Hepatocyte (in vitro differentiated cells): ENCODE data around the gene SLC25A14. TPM values are rescaled to one million over a fixed set of nuclear protein-coding genes. Genes with fewer than 3 reads are reported as not detected.

ENCODE experiments used
- DNase-seq: peaks from one replicate; pipeline ENCODE4 v3.0.0-alpha.2; 2016; ENCODE audit warnings: low spot score
- H2AFZ ChIP-seq: fragments of 200-600 bp; sonication (generic); 2 replicates; pipeline ENCODE4 v1.6.0; 2016; ENCODE audit warnings: antibody characterized with exemption, mild to moderate bottlenecking
- H3K27ac ChIP-seq: fragments of 200-600 bp; sonication (generic); 2 replicates; pipeline ENCODE4 v1.5.1; 2016; ENCODE audit warnings: mild to moderate bottlenecking
- H3K27me3 ChIP-seq: fragments of 200-600 bp; sonication (generic); 2 replicates; pipeline ENCODE4 v1.6.1; 2016
- H3K36me3 ChIP-seq: fragments of 200-600 bp; sonication (generic); replicated peaks from 2 replicates; pipeline ENCODE4 v1.5.1; 2016; ENCODE audit warnings: low read depth; ENCODE audit not compliant: insufficient read depth
- H3K4me1 ChIP-seq: fragments of 200-600 bp; sonication (generic); 2 replicates; pipeline ENCODE4 v1.5.1; 2016; ENCODE audit warnings: mild to moderate bottlenecking, moderate library complexity; ENCODE audit not compliant: insufficient read depth
- H3K4me2 ChIP-seq: fragments of 200-600 bp; sonication (generic); 2 replicates; pipeline ENCODE4 v1.6.0; 2016
- H3K4me3 ChIP-seq: fragments of 200-600 bp; sonication (generic); 2 replicates; pipeline ENCODE4 v1.5.1; 2016; ENCODE audit warnings: mild to moderate bottlenecking
- H3K79me2 ChIP-seq: fragments of 200-600 bp; sonication (generic); 2 replicates; pipeline ENCODE4 v1.6.0; 2017; ENCODE audit warnings: mild to moderate bottlenecking
- H3K9me2 ChIP-seq: fragments of 200-600 bp; sonication (generic); replicated peaks from 2 replicates; pipeline ENCODE4 v1.6.0; 2017; ENCODE audit warnings: mild to moderate bottlenecking; ENCODE audit not compliant: insufficient read depth
- H3K9me3 ChIP-seq: fragments of 200-600 bp; sonication (generic); 2 replicates; pipeline ENCODE4 v1.5.1; 2016; ENCODE audit warnings: low read depth, mild to moderate bottlenecking
- H4K20me1 ChIP-seq: fragments of 200-600 bp; sonication (generic); 2 replicates; pipeline ENCODE4 v1.6.0; 2016; ENCODE audit warnings: mild to moderate bottlenecking; ENCODE audit not compliant: insufficient read depth, poor library complexity, severe bottlenecking
- EZH2 ChIP-seq: fragments of 200-600 bp; sonication (generic); IDR thresholded peaks from 2 replicates; pipeline ENCODE4 v1.6.1; 2016; ENCODE audit warnings: antibody characterized with exemption, mild to moderate bottlenecking, borderline replicate concordance
- EZH2phosphoT487 ChIP-seq: fragments of 200-600 bp; sonication (generic); IDR thresholded peaks from one replicate; pipeline ENCODE4 v1.6.1; 2018; ENCODE audit warnings: antibody characterized with exemption, mild to moderate bottlenecking, low read depth, moderate library complexity; ENCODE audit not compliant: unreplicated experiment, severe bottlenecking
- WGBS: methylation state at CpG from one replicate; pipeline ENCODE4 v1.1.6; 2016; ENCODE audit warnings: low lambda C conversion rate; ENCODE audit errors: missing lambda C conversion rate; 5-methylcytosine and 5-hydroxymethylcytosine counted together
- polyA plus RNA-seq: library from polyadenylated mRNA; unstranded; fragments of >200 nt; fragmentation: Nextera tagmentation; extraction: Ambion mirVana; gene quantifications from 2 replicates; pipeline ENCODE4 v1.2.1, GENCODE V29; 2016
- total RNA-seq: library from RNA; depleted of rRNA; stranded (reverse); fragments of >200 nt; gene quantifications from 2 replicates; pipeline ENCODE4 v1.2.3, GENCODE V29; 2014
- TF ChIP-seq, protein P1 (sequence below): fragments of 200-600 bp; sonication (generic); IDR thresholded peaks from 2 replicates; pipeline ENCODE4 v1.5.1; 2016; ENCODE audit warnings: antibody characterized with exemption, mild to moderate bottlenecking; ENCODE audit not compliant: poor library complexity

Gene SLC25A14
- total and polyA plus RNA-seq, 2 experiments from 2014 or later = 16.0 to 18.9 TPM

DNA sequence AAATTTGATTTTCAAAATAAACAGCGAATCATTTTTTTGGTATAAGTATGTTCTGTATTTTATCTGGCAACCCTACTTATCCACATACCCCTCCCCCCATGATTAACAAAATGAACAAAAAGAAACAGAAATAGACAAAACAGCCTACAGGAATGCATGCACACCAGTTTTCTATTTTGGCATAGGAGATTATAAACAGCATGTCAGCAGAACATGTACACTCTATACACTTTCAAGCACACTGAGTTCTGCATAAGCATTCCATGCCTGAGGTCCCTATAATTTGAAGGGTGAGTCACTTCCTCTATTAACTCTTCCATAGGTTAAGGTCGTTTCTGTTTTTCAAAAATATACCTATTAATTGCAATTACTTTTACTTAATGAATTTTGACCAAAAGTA is 43.0 kb upstream of the SLC25A14 start:
- no peak overlapping the region for H2AFZ ChIP-seq
- no peaks in the 10 kb centered on the region for H3K27me3 ChIP-seq
- no peaks in the 10 kb centered on the region for H3K79me2 ChIP-seq
- TF ChIP-seq EZH2phosphoT487 (no peak), EZH2 (no peak)
- H4K20me1 ChIP-seq = no peaks in the 10 kb centered on the region
- H3K36me3 ChIP-seq = no peaks in the 10 kb centered on the region
- H3K4me1 ChIP-seq = peaks cover 3% of the 10 kb centered on the region
- H3K27ac ChIP-seq = peak overlapping the region; percentile 18
- WGBS = 44% methylated on average over 2 of the region's 2 CpGs
- no peak overlapping the region for H3K4me3 ChIP-seq
- H3K4me2 ChIP-seq = peak overlapping the region; percentile 25
- no peaks in the 10 kb centered on the region for H3K9me2 ChIP-seq
- DNase-seq = no peak
- peaks cover 3% of the 10 kb centered on the region for H3K9me3 ChIP-seq

DNA sequence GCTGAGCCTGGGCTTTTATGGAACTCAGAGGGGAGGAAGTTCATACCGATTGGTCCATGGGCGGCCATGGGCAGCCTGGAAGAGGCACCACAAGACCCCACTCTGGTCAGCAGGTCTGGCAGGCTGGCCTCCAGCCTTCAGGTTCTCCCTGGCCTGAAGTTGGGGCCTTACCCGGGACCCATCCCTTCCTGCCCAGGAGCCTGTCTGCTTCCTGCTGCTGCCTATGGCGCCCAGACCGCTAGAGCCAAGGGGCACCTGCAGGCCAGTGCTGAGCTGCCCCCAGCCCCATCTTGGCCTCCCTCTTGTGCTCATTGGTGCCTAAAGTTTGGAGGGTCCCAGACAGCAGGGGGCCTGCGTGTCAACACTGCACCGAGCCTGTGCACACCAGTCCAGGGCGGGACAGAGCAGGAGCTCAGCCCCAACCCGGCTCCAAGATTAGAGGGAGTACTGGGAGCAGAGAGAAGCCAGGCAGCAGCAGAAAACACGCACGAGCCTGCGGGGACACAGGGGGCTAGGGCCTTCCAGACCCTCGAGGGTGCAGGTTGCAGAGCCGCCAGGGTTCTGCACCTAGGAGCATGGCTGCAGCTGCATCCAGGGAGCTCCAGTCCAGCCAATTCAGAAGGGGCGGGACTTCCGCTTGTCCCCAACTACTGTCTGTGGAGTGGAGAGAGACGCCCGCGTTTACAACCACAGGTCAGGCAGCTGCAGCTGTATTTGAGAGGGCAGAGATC is 40.3 kb upstream of the SLC25A14 start:
- no peak overlapping the region for H3K4me3 ChIP-seq
- TF ChIP-seq EZH2 (no peak), EZH2phosphoT487 (no peak)

DNA sequence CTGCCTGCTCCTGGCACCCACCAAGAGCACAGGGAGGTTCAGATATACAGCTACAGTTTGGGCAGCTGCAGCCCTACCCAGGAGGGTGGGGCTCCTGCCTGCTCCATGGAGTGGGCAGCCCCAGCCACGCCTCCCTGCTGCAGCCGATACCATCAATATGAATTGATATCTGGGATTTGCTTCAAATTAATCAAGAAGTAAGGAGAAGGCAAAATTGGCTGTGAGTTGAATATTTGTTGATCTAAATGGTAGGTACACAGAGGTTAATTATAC is 39.8 kb upstream of the SLC25A14 start:
- peaks cover 3% of the 10 kb centered on the region for H3K9me3 ChIP-seq
- DNase-seq = no peak
- no peaks in the 10 kb centered on the region for H3K79me2 ChIP-seq
- no peak for TF ChIP-seq EZH2
- TF ChIP-seq, protein P1, sequence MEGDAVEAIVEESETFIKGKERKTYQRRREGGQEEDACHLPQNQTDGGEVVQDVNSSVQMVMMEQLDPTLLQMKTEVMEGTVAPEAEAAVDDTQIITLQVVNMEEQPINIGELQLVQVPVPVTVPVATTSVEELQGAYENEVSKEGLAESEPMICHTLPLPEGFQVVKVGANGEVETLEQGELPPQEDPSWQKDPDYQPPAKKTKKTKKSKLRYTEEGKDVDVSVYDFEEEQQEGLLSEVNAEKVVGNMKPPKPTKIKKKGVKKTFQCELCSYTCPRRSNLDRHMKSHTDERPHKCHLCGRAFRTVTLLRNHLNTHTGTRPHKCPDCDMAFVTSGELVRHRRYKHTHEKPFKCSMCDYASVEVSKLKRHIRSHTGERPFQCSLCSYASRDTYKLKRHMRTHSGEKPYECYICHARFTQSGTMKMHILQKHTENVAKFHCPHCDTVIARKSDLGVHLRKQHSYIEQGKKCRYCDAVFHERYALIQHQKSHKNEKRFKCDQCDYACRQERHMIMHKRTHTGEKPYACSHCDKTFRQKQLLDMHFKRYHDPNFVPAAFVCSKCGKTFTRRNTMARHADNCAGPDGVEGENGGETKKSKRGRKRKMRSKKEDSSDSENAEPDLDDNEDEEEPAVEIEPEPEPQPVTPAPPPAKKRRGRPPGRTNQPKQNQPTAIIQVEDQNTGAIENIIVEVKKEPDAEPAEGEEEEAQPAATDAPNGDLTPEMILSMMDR = no peak
- TF ChIP-seq EZH2phosphoT487 = no peak
- H3K36me3 ChIP-seq = no peaks in the 10 kb centered on the region
- no peak overlapping the region for H2AFZ ChIP-seq
- no peaks in the 10 kb centered on the region for H3K9me2 ChIP-seq
- 81% methylated on average over 2 of the region's 2 CpGs for WGBS
- no peaks in the 10 kb centered on the region for H3K27me3 ChIP-seq
- no peak overlapping the region for H3K4me2 ChIP-seq
- peaks cover 3% of the 10 kb centered on the region for H3K4me1 ChIP-seq
- no peaks in the 10 kb centered on the region for H4K20me1 ChIP-seq
- no peak overlapping the region for H3K27ac ChIP-seq
- H3K4me3 ChIP-seq = no peak overlapping the region

More for the DNA sequence above, 40.3 kb upstream of the SLC25A14 start:
- Histone ChIP-seq H3K9me3 (peaks cover 3% of the 10 kb centered on the region), H3K36me3 (no peaks in the 10 kb centered on the region), H3K79me2 (no peaks in the 10 kb centered on the region), H4K20me1 (no peaks in the 10 kb centered on the region), H2AFZ (no peak overlapping the region), H3K27me3 (no peaks in the 10 kb centered on the region), H3K27ac (no peak overlapping the region), H3K4me1 (peaks cover 3% of the 10 kb centered on the region), H3K4me2 (no peak overlapping the region), H3K9me2 (no peaks in the 10 kb centered on the region)
- DNase-seq = no peak
- WGBS = 90% methylated on average over 16 of the region's 19 CpGs

DNA sequence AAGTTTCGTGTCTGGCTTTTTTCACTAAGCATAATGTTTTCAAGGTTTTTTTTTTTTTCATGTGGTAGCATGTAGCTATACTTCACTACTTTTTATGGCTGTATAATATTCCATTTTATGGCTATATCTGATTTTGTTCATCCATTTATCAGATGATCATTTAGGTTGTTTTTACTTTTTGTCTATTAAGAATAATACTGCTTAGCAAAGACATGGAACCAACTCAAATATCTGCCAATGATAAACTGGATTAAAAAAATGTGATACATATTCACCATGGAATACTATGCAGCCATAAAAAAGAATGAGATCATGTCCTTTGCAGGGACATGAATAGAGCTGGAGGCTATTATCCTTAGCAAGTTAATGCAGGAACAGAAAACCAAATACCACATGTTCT is 38.3 kb upstream of the SLC25A14 start:
- no peak overlapping the region for H3K4me3 ChIP-seq
- TF ChIP-seq, protein P1 = no peak
- TF ChIP-seq EZH2phosphoT487 = no peak
- no peak for TF ChIP-seq EZH2
- DNase-seq = no peak
- H3K79me2 ChIP-seq = no peaks in the 10 kb centered on the region
- H2AFZ ChIP-seq = no peak overlapping the region
- H3K9me2 ChIP-seq = no peaks in the 10 kb centered on the region
- peaks cover 2% of the 10 kb centered on the region for H3K4me1 ChIP-seq
- H3K27ac ChIP-seq = no peak overlapping the region
- no peaks in the 10 kb centered on the region for H4K20me1 ChIP-seq
- H3K4me2 ChIP-seq = no peak overlapping the region
- H3K27me3 ChIP-seq = no peaks in the 10 kb centered on the region
- WGBS = 75% methylated on average over 1 of the region's 1 CpG
- peaks cover 3% of the 10 kb centered on the region for H3K9me3 ChIP-seq
- no peaks in the 10 kb centered on the region for H3K36me3 ChIP-seq
